GM12875 (cell line): ENCODE measurements around the gene USP40.

Experiments
- H3K4me3 ChIP-seq: one replicate; pipeline ENCODE4 v1.5.1; 2011; ENCODE audit warnings: low read depth, low read length, control low read depth
- TF ChIP-seq, protein P1 (sequence below): IDR thresholded peaks from 2 replicates; pipeline ENCODE4 v1.5.1; 2011; ENCODE audit warnings: low read depth, mild to moderate bottlenecking, control low read depth, inconsistent platforms, low read length, moderate library complexity, borderline replicate concordance; ENCODE audit not compliant: insufficient read depth

Gene USP40

DNA sequence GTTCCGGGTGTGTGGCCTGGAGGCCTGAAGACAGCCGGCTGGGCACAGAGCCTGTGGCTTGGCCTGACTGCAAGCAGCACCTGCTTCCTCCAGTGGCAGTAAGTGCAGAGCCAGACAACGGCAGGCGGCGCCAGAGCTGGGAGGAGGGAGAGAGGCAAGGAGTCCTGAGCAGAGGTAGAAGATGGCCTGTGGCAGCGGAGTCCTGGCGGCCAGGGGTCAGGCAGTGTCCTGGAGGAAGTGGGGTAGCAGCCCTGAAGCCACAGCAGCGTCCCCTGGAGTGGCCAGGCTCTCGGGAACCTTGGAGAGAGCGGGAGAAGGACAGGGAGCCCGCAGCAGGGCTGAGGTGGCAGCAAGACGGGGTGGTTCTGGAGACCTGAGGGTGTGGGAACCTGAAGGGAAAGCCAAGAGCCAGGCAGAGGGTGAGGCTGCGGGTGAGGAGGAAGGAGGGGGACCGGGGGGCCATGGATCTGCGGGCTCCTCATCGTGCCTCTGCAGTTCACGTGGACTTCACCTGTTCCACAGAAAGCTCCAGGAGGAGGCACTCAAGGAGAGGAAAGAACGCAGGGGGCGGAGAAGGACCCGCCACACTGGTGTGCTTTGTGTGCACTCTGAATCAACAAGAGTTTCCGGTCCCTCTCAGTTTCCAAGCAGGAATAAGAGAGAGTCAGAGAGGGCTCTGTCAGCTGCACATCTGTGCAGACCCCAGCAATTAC, 85.9 kb downstream of the USP40 start:
- TF ChIP-seq, protein P1, sequence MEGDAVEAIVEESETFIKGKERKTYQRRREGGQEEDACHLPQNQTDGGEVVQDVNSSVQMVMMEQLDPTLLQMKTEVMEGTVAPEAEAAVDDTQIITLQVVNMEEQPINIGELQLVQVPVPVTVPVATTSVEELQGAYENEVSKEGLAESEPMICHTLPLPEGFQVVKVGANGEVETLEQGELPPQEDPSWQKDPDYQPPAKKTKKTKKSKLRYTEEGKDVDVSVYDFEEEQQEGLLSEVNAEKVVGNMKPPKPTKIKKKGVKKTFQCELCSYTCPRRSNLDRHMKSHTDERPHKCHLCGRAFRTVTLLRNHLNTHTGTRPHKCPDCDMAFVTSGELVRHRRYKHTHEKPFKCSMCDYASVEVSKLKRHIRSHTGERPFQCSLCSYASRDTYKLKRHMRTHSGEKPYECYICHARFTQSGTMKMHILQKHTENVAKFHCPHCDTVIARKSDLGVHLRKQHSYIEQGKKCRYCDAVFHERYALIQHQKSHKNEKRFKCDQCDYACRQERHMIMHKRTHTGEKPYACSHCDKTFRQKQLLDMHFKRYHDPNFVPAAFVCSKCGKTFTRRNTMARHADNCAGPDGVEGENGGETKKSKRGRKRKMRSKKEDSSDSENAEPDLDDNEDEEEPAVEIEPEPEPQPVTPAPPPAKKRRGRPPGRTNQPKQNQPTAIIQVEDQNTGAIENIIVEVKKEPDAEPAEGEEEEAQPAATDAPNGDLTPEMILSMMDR: no peak
- H3K4me3 ChIP-seq: no peak overlapping the region

DNA sequence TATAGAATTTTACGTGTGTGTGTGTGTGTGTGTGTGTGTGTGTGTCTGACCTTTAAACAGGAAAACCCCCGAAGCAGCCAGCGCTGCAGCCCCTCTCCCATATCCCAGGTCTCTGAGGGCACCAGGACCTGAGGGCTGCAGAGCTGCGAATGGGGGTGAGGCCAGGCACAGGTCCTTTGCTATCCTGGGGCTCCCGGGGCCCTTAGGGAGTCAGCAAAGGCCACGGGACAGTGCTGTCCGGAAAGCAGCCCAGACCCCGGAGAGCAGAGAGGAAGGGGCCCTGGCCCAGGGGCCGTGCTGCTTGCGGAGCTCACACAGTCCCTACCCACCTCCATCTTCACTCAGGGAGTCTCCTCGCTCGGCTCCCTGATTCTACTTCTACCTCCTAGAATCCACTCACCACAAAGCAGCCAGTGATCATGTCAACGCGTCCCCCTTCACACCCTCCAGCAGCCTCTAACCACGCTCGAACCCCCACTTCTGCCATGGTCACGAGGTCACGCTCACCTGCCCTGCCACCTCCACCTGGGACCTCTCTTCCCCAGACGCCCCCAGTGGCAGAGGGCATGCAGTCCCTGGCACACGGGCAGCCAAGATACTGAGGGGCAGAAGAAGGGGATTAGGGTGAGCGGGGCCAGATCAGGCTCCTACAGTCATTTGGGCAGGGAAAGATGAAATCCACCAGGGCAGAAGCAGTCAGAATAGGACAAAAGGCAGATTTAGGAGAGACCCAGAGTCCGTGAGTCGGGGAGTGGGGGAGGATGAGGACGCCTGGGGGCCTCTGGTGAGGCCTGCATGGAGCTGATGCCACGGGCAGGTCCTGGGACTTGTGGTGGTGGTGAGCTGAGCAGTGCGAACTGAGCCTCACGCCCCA, 86.7 kb downstream of the USP40 start:
- H3K4me3 ChIP-seq: no peak overlapping the region
- TF ChIP-seq, protein P1: no peak

DNA sequence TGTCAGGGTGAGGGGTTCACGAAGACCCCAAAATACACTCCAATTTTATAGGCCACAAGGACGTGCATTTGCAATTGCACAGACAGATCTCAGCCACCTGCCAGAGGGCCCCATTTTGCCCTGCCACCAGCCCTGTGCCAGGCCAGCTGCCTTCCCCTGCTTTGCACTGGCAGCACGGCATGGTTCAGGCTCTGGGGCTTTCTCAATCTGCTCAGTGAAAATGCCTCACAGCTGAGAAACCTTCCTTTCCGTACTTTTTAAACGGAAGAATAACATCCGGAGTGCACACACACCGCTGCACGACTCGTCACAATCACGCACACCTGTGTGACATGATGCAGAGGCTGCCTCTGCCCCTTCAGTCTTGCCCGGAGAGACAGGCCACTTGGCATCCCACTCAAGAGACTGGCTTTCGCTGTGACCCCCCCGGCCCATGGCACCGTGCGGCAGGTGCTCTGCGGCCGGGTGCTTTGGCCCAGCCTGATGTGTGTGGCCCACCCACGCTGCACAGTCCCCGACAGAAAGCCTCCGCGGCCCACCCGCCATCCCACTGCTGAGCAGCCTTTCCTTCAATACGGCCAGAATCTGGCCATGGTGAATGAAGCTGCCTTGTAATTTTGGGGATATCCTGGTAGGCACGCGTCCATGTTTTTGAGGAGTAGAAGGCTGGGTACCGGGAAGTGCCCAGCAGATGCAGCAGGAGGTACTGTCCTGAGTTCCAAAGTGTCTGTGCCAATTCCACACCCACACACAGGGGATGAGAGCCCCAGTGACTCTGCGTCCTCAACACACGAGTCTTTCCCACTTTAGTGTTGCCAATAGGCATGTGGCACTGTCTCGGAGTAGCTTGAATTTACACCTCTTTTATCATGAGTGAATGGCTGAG, 88.8 kb downstream of the USP40 start:
- no peak overlapping the region for H3K4me3 ChIP-seq
- TF ChIP-seq, protein P1: no peak

DNA sequence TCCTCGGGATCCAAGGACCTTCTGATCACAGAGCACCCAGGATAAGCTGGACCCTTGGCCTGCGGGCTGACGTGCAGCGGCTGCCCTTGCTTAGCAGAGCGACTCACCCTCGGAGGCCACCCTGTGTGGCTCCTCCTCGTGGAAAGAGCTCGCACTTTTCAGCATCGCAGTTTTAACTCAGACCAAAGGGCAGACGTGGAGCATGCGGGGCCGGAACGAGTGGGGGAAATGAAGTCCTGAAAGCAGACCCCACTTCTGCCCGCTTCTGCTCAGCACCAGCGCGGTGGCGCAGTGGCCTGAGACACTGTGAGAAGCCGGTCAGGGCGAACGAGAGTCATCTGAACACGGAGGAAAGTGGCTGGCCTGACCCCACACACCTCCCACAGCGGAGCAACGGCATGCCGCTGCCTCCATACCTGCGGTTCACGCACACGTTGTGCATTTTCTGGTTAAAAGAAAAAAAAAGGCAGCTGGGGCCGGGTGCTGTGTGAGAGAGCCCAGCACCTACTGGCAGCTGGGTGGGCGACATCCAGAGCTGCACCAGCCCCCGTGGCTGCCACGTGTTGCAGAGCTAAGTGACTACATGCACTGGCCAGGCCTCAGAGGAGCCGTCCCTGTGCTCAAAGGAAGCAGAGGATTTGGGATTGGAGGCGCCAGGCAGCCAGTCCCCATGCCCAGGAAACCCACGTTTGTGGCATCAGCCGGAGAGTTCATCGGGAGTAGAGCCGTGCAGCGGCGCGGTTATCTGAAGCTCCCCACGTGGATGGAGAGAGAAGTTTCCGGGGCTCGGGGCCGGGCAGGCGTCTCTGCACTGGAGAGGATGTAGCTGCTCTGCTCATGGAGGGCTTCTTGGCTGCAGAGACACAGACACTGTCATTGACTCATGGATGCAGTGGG, 89.7 kb downstream of the USP40 start:
- H3K4me3 ChIP-seq: no peak overlapping the region
- TF ChIP-seq, protein P1: no peak

DNA sequence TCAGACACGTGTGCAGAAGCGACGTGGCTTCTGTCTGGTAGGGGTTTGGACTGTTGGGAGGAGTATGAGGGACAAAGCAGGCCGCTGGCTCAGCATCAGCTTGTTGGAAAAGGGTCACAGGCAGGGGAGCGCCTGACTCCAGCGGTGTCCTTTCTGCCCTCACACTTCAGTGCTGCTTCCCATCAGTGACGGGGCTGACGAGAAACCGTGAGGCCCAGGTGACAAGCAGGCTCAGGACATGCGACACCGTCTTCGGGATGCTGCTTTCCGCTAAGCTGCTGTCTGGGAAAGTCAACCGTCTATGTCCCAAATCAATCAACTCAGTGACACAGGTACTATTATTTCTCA, 90.5 kb downstream of the USP40 start:
- TF ChIP-seq, protein P1: no peak

More for the DNA sequence above, 90.5 kb downstream of the USP40 start:
- no peak overlapping the region for H3K4me3 ChIP-seq
